KOPT-K1 (cell line): ENCODE data around the gene GPHB5.
"Not testable (repeated sequence)": the region's sequence is repeated elsewhere in the genome, so short reads cannot be mapped to it uniquely, and the experiment has no call there.

ENCODE experiments used
- H3K27ac ChIP-seq: fragments of 200-600 bp; sonication (generic); 2 replicates; pipeline ENCODE4 v1.5.1; 2016; ENCODE audit warnings: antibody characterized with exemption, mild to moderate bottlenecking, low read depth, low read length; ENCODE audit not compliant: poor library complexity, severe bottlenecking
- H3K36me3 ChIP-seq: fragments of 200-600 bp; sonication (generic); 2 replicates; pipeline ENCODE4 v1.5.1; 2017; ENCODE audit warnings: antibody characterized with exemption, mild to moderate bottlenecking, low read length, moderate library complexity; ENCODE audit not compliant: insufficient read depth
- H3K9me3 ChIP-seq: fragments of 200-600 bp; sonication (generic); 2 replicates; pipeline ENCODE4 v1.5.1; 2017; ENCODE audit warnings: antibody characterized with exemption, low read length, mild to moderate bottlenecking; ENCODE audit not compliant: insufficient read depth, poor library complexity, severe bottlenecking

Gene GPHB5

DNA sequence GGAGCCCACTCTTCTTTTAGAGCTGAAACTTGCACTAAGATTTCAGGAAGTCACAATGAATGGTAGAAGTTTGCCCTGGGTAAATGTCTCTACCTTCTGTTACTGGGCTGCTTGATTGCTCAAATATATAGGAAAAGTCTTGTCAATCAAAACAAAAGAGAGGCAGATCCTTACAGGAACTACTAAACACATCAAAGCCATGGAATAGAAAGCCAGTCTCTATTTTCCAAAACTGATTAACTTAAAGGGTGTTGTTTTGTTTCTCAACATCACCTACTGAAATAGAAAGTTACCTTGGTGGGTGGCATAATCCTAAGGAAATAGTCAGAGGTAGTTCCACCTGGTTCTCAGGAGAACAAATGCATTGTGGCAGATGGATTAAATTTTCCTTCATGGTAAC, at the start of gene GPHB5:
GPHB5 (minus strand) TSS at position 101 of the 400 bp plus-strand sequence. CDS start 1,086 bp downstream, outside the sequence.
- H3K27ac ChIP-seq: no peak within 1 kb of the TSS
- H3K36me3 ChIP-seq: no peaks in the 10 kb centered on the region
- H3K9me3 ChIP-seq: no peaks in the 10 kb centered on the region

DNA sequence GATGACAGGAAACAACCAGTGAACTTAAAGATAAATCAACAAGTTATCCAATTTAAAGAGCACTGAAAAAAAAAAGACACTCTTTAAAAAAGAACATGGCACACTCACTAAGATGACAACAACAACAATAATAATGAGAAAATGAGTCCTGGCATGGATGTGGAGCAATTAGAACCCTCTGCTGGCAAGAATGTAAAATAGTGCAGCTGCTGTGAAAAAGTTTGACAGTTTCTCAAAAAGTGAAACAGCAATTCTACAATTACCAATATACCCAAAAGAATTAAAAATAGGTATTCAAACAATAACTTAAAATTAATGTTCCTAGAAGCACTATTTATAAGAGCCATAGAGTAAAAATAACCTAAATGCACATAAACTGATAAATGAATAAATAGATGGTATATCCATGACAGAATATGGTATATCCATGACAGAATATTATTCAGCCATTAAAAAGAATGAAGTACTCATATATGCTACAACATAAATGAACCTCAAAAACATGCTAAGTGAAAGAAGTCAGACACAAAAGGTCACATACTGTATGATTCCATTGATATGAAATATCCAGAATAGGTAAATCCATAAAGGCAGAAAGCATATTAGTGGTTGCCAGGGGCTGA, 49.1 kb upstream of the GPHB5 start:
- H3K27ac ChIP-seq: no peak overlapping the region
- H3K36me3 ChIP-seq: peaks cover under 1% of the 10 kb centered on the region; the same call in 1 of the 2 replicates
- no peaks in the 10 kb centered on the region for H3K9me3 ChIP-seq

GRCh38 chr14:63362389-63362819, 43.7 kb upstream of the GPHB5 start:
- Histone ChIP-seq H3K27ac (no peak overlapping the region), H3K36me3 (no peaks in the 10 kb centered on the region), H3K9me3 (no peaks in the 10 kb centered on the region)

DNA sequence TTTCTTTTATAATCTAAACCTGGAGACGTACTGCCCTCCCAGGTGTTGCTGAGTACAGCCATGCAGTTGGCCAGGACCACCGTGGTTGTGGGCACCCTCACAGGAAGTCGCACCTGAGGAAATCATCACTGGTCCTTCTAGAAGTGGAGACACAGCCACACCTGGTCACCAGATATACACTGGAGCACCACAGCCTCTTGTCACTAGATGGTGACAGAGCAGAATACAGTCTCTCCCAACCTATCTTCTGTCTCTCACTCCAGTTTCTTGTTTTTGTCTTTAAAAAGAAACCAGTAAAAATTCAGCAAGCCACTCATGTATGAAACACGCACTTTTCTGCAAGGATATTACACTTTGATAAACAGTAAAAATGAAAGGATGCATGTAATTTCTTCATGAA, 43.1 kb upstream of the GPHB5 start:
- Histone ChIP-seq H3K27ac (no peak overlapping the region), H3K9me3 (no peaks in the 10 kb centered on the region), H3K36me3 (no peaks in the 10 kb centered on the region)

DNA sequence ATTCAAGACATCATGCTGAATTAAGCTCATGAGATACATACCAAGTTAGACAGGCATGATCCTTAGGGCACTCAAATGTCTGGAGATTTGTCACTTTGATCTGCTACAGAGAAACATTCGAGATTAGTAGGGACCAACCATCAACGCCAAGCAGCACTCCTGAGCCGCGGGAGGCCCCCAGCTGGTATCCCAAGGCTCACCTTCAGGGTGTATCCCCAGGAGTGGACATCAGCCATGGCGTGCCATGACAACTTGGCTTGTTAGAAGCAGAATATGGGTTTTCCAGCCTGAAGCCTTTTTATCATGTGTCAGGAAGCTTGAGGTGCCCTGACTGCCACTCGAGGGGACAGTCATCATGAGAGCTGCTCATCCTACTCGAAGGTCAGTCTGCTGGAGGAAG, 39.1 kb upstream of the GPHB5 start:
- Histone ChIP-seq H3K27ac (no peak overlapping the region), H3K9me3 (no peaks in the 10 kb centered on the region), H3K36me3 (no peaks in the 10 kb centered on the region)

DNA sequence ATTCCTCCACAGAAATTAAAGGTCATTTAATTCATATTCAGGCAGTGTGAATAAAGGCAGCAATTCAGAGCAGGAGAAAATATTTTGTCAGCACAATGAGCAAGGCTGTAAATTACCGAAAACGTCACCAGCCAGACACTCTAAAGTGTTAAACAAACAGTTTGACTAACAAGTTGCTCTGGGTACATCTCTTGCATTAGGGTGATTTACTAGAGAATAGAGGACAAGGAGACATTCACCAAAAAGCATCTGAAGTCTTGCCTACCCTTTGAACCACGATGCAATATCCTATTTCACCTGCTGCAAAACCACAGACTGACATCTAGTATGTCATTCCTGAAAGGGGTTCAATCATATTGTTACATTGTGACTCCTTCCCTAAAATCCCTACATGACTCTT, 27.1 kb upstream of the GPHB5 start:
- no peak overlapping the region for H3K27ac ChIP-seq

GRCh38 chr14:63344336-63344735, 25.6 kb upstream of the GPHB5 start:
- no peak overlapping the region for H3K27ac ChIP-seq
- H3K36me3 ChIP-seq: no peaks in the 10 kb centered on the region
- no peaks in the 10 kb centered on the region for H3K9me3 ChIP-seq

More for the DNA sequence above, 27.1 kb upstream of the GPHB5 start:
- Histone ChIP-seq H3K9me3 (no peaks in the 10 kb centered on the region), H3K36me3 (no peaks in the 10 kb centered on the region)

DNA sequence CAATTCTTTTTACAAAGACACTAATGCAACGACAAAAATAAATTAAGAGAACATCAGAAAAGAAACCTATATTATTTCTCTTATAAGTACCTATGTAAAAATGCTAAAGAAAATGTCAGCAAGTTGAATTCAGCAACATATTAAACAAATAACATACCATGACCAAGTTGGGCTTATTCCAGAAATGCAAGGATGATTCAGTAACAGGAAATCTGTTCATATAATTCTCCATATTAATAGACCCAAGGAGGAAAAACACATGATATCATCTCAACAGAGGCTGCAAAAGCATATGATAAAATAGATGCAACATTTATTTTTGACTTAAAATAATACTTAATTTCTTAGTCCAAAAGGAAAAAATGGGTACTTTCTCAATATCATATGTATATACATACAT, 25.1 kb upstream of the GPHB5 start:
- Histone ChIP-seq H3K9me3 (no peaks in the 10 kb centered on the region), H3K27ac (no peak overlapping the region), H3K36me3 (no peaks in the 10 kb centered on the region)

DNA sequence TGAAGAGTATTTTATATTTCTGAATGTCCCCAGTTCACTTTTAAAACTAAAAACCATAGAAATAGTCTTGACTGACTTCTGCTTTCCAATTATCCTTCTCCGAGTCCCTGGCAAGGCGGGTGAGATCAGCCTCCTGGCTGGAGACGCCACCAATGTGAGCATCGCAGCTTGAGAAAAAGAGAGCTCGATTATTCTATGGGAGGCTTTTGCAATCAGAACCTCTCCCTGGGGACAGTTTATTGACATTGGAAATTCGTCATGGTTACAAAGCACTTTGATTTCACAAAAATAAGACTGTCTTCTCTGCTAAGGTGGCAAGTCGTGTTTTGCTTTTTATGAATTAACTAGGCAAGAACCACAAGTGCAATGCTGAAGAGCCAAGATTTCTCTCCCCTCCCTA, 23.6 kb upstream of the GPHB5 start:
- Histone ChIP-seq H3K27ac (no peak overlapping the region), H3K9me3 (no peaks in the 10 kb centered on the region), H3K36me3 (no peaks in the 10 kb centered on the region)

DNA sequence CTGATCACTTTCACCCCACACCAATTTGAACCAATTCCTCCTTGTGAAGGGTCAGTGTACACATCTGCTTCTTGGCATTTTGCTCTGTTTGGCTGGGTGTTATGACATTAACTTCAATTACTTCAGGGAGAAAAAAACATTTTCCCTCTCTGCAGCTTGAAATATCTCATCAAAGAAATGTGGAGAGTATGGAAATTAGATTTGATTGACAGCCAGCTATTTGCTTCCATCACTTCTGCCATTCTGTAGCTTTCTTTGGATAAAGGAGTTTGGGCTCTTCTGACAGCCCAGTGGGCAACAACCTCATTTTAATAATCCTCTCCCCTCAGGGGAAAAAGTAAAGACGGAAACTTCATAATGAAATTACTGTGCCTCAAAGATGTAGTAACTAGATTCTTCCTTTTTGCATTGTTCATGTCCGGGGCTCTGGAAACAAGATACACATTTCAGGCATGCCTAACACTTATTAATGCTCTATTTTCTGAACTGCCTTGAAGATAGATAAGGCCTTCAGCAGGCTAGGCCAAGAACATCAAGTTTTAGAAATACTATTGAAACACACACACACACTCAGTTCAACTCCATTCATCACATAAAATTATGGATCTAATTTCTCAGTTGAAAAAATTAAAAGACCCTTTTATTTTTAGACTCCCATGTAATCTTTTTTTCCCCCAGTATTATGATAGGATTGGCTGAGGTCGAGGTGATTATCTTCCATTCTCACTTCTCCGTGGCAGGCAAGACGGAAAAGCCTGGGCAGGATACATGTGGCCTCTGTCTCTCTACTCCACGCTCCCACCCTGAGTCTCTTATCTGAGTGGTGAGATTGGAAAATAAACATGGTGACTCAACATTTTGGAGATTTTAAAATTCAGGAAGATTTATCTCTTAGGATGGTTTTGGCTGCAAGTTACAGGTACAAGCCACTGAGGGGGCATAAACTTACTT, 10.3 kb upstream of the GPHB5 start:
- Histone ChIP-seq H3K27ac (no peak overlapping the region), H3K9me3 (peaks cover 6% of the 10 kb centered on the region), H3K36me3 (no peaks in the 10 kb centered on the region)

- Histone ChIP-seq H3K9me3 (no peaks in the 10 kb centered on the region), H3K36me3 (no peaks in the 10 kb centered on the region), H3K27ac (no peak overlapping the region)
Observed at GRCh38 chr14:63326840-63327239, 8.1 kb upstream of the GPHB5 start.

- Histone ChIP-seq H3K9me3 (no peaks in the 10 kb centered on the region), H3K27ac (no peak overlapping the region), H3K36me3 (no peaks in the 10 kb centered on the region)
Observed at GRCh38 chr14:63322897-63323573, 4.3 kb upstream of the GPHB5 start.

DNA sequence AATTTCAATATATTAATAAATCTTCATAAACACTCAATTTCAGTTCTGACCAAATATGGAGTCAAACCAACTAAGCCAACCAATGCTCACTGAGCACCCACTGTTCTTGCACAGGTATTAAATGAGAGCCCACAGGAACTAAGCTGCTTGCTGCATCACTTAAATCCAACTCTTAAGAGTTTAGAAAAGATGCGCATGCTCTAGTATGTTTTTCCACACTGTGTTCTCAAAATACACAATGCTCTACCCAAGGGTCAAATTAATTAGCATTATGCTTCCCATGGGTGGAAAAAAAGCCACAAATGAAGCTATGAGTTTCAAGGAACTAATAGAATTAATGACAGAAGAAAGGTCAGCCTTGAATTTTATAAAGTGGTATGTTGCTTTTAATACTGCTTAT, 3.7 kb upstream of the GPHB5 start:
- Histone ChIP-seq H3K27ac (no peak overlapping the region), H3K36me3 (no peaks in the 10 kb centered on the region), H3K9me3 (no peaks in the 10 kb centered on the region)

DNA sequence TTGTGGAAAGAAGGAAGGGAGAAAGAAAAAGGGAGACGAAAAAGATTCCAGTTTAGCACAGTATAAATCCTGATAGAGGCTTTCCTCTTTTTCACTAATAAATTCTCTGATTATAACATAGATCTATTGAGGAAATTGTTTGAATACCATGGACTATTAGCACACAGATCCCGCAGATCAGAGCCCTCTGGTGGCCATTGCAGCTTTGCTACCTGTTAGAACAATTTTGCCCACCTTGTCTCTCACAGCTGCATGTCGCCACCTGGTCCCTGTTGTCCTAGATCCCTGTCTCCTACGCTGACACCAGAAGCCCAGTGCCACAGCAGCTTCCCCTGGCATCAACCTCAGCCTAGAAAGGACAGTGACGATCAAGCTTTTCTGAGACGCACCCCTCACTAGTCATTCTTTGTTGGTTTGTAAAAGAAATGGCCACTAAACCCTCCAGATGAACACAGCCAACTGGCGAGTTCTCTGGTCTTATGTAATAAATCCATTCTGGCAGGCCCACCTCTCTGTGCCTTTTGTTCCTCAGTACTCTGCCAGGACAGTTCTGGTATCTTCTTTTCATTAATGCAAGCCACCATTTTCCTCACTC, 9.9 kb downstream of the GPHB5 start:
- Histone ChIP-seq H3K9me3 (no peaks in the 10 kb centered on the region), H3K27ac (no peak overlapping the region), H3K36me3 (no peaks in the 10 kb centered on the region)

- not testable (repeated sequence) for H3K27ac ChIP-seq, H3K36me3 ChIP-seq, H3K9me3 ChIP-seq
Observed at GRCh38 chr14:63304429-63304828, 14.3 kb downstream of the GPHB5 start.
